Endometrium (tissue), 2 donors: ENCODE measurements around the gene KCP.

Experiments
- FAIRE-seq: peaks from 2 replicates; lab custom pipeline; 2012; peaks lifted over from hg19 to GRCh38; lab: Jason Lieb, UNC
- donor health status: control.
- donor health status: control.

KCP gene

GRCh38 chr7:128887169-128888038, 23.1 kb downstream of the KCP start:
- no peak for FAIRE-seq

- FAIRE-seq: no peak
These were observed 23.9 kb downstream of the KCP start for GRCh38 chr7:128886391-128887168.

- FAIRE-seq: no peak
These were observed 24.9 kb downstream of the KCP start for GRCh38 chr7:128885370-128886187.

GRCh38 chr7:128884561-128885369, 25.7 kb downstream of the KCP start:
- no peak for FAIRE-seq

- no peak for FAIRE-seq
These were observed 26.7 kb downstream of the KCP start for GRCh38 chr7:128883622-128884448.

GRCh38 chr7:128882134-128882533, 28.4 kb downstream of the KCP start:
- no peak for FAIRE-seq

GRCh38 chr7:128881458-128882125, 28.9 kb downstream of the KCP start:
- no peak for FAIRE-seq

GRCh38 chr7:128880791-128881457, 29.6 kb downstream of the KCP start:
- FAIRE-seq: no peak

GRCh38 chr7:128879939-128880746, 30.4 kb downstream of the KCP start:
- no peak for FAIRE-seq

- FAIRE-seq: no peak
These were observed 31.0 kb downstream of the KCP start for GRCh38 chr7:128879461-128879938.

- no peak for FAIRE-seq
These were observed 32.0 kb downstream of the KCP start for GRCh38 chr7:128878226-128879105.

- FAIRE-seq: no peak
These were observed 32.8 kb downstream of the KCP start for GRCh38 chr7:128877756-128878120.

- FAIRE-seq: no peak
These were observed 33.3 kb downstream of the KCP start for GRCh38 chr7:128876978-128877755.

GRCh38 chr7:128876586-128876977, 33.9 kb downstream of the KCP start:
- no peak for FAIRE-seq

GRCh38 chr7:128876127-128876526, 34.4 kb downstream of the KCP start:
- no peak for FAIRE-seq

- no peak for FAIRE-seq
These were observed 35.0 kb downstream of the KCP start for GRCh38 chr7:128875523-128875948.
